ENCODE measurements around the gene MYLK3.
"Not testable (repeated sequence)": the region's sequence is repeated elsewhere in the genome, so short reads cannot be mapped to it uniquely, and the experiment has no call there.

Gene MYLK3

GRCh38 chr16:46689365-46690280 lies 58.5 kb downstream of the MYLK3 start, which contains the start of gene ORC6:
Gene ORC6 (plus strand): TSS chr16:46689659. CDS start chr16:46689706, 47 bp downstream.
- H3K27me3 ChIP-seq (ENCODE audit: insufficient read depth, low read length): no peaks in the 10 kb centered on the region
- no peaks in the 10 kb centered on the region for H3K9me3 ChIP-seq (ENCODE audit: low read length)
- H3K4me1 ChIP-seq (ENCODE audit: insufficient read depth, low read length): peaks cover 29% of the 10 kb centered on the region
- peak within 1 kb of the TSS; percentile 53 for H2AFZ ChIP-seq (ENCODE audit: low read depth, low read length)
- peak within 1 kb of the TSS; percentile 85 for H3K4me3 ChIP-seq (ENCODE audit: low read length)
- peaks cover 26% of the 10 kb centered on the region for H3K36me3 ChIP-seq (ENCODE audit: insufficient read depth, low read length)

DNA sequence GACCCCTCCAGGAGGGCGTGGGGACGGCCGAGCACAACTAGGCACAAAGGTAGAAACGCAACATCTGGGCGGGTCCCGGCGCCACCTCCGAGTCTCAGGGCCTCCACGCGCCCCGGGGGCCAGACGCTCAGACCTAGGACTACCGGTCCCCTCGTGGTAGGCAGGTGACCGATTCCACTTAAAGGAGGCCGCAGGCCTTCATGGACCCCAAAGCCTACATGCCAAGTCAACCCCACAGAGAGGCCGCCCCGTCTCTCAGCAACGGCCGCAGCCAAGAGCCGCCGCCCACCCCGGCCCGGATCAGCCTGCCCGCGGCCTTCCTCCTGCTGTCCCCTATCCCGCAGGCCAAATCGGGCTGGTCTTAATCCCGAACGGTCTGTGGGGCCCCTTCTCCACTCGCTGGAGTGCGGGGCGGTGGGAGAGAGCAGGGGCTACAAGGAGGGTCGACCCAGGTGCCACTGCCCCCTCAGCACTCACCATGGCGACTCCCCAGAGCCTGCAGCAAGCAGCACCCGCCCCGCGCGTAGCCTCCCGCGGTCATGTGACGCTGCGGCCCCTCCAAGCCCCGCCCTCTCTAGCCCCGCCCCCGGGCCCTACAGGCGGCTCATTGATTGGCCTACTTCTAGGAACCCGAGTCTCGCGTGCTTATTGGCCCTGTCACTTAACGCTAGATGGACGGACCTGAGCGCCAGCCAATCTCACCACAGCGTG lies 59.3 kb downstream of the MYLK3 start, which contains the start of gene VPS35:
VPS35 (minus strand) TSS at position 525 of the 711 bp plus-strand sequence; CDS start at position 480, 45 bp downstream.
- no peaks in the 10 kb centered on the region for H3K27me3 ChIP-seq (ENCODE audit: insufficient read depth, low read length)
- peak within 1 kb of the TSS; percentile 53 for H2AFZ ChIP-seq (ENCODE audit: low read depth, low read length)
- H3K36me3 ChIP-seq (ENCODE audit: insufficient read depth, low read length): peaks cover 26% of the 10 kb centered on the region
- H3K4me3 ChIP-seq (ENCODE audit: low read length): peak within 1 kb of the TSS; percentile 85
- H3K9me3 ChIP-seq (ENCODE audit: low read length): no peaks in the 10 kb centered on the region
- peaks cover 29% of the 10 kb centered on the region for H3K4me1 ChIP-seq (ENCODE audit: insufficient read depth, low read length)

DNA sequence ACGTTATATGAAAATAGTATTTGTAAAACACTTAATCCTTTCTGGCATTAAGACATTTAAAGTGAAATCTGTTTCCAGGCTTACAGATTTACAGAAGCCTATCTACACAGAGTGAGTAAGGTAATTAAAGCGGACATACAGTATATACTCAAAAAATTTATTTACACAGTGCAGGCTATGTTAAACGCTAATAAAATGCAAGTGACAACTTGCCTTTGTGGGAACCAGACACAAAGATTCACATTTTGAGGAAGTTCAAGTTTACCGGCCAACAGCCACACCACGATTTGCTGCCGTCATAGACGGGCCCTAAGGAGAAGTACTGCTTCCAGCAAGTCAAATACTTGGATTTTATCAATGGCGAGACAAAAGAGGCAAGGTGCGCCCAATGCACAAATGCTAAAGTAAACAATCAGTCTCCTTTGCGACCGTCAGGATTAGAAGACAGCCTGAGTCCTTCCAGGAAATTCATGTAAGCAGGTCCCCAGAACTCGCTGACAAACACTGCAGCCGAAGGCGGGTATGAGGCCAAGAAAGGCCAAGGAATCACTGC lies 60.0 kb downstream of the MYLK3 start:
- H3K4me1 ChIP-seq (ENCODE audit: insufficient read depth, low read length): peaks cover 29% of the 10 kb centered on the region
- H3K27me3 ChIP-seq (ENCODE audit: insufficient read depth, low read length): no peaks in the 10 kb centered on the region
- H3K36me3 ChIP-seq (ENCODE audit: insufficient read depth, low read length): peaks cover 24% of the 10 kb centered on the region
- H3K9me3 ChIP-seq (ENCODE audit: low read length): no peaks in the 10 kb centered on the region
- H2AFZ ChIP-seq (ENCODE audit: low read depth, low read length): peak overlapping the region; percentile 53
- H3K4me3 ChIP-seq (ENCODE audit: low read length): peak overlapping the region; percentile 85

DNA sequence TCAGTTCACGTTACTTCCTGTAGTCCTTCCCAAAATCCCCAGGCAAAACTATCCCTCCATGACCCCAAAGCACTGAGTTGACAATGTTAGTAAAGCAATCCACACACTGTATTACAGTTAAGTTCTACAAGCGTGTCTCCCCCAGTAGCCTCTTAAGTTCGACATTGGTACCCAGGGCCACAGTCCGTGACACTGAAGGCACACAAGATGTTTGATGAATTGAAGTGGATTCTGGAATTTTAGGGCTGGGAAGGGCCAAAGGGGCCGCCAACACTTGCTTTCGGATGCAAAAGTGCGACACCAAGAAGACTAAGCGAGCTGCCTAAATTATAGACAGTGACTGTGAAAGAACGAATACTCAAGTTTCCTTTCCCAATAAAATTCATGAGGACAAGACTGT lies 60.7 kb downstream of the MYLK3 start:
- Histone ChIP-seq H3K4me3 (ENCODE audit: low read length) (peak overlapping the region; percentile 85), H3K4me1 (ENCODE audit: insufficient read depth, low read length) (peaks cover 29% of the 10 kb centered on the region), H3K9me3 (ENCODE audit: low read length) (no peaks in the 10 kb centered on the region), H3K27me3 (ENCODE audit: insufficient read depth, low read length) (no peaks in the 10 kb centered on the region), H2AFZ (ENCODE audit: low read depth, low read length) (no peak overlapping the region), H3K36me3 (ENCODE audit: insufficient read depth, low read length) (peaks cover 21% of the 10 kb centered on the region)

GRCh38 chr16:46686815-46687473 lies 61.2 kb downstream of the MYLK3 start:
- peak overlapping the region; percentile 85 for H3K4me3 ChIP-seq (ENCODE audit: low read length)
- H3K36me3 ChIP-seq (ENCODE audit: insufficient read depth, low read length): peaks cover 19% of the 10 kb centered on the region
- H2AFZ ChIP-seq (ENCODE audit: low read depth, low read length): no peak overlapping the region

GRCh38 chr16:46681867-46682266 lies 66.3 kb downstream of the MYLK3 start:
- H3K4me1 ChIP-seq (ENCODE audit: insufficient read depth, low read length); H3K27me3 ChIP-seq (ENCODE audit: insufficient read depth, low read length); H2AFZ ChIP-seq (ENCODE audit: low read depth, low read length); H3K9me3 ChIP-seq (ENCODE audit: low read length); H3K4me3 ChIP-seq (ENCODE audit: low read length): not testable (repeated sequence)
- H3K36me3 ChIP-seq (ENCODE audit: insufficient read depth, low read length): peaks cover 45% of the 10 kb centered on the region

More at GRCh38 chr16:46686815-46687473, 61.2 kb downstream of the MYLK3 start:
- peaks cover 29% of the 10 kb centered on the region for H3K4me1 ChIP-seq (ENCODE audit: insufficient read depth, low read length)
- H3K27me3 ChIP-seq (ENCODE audit: insufficient read depth, low read length): no peaks in the 10 kb centered on the region
- H3K9me3 ChIP-seq (ENCODE audit: low read length): no peaks in the 10 kb centered on the region

GRCh38 chr16:46677943-46678342 lies 70.2 kb downstream of the MYLK3 start:
- peaks cover 62% of the 10 kb centered on the region for H3K36me3 ChIP-seq (ENCODE audit: insufficient read depth, low read length)
- H2AFZ ChIP-seq (ENCODE audit: low read depth, low read length); H3K4me3 ChIP-seq (ENCODE audit: low read length); H3K4me1 ChIP-seq (ENCODE audit: insufficient read depth, low read length); H3K27me3 ChIP-seq (ENCODE audit: insufficient read depth, low read length); H3K9me3 ChIP-seq (ENCODE audit: low read length): not testable (repeated sequence)

GRCh38 chr16:46673320-46674013 lies 74.7 kb downstream of the MYLK3 start:
- no peak overlapping the region for H3K4me3 ChIP-seq (ENCODE audit: low read length)
- no peaks in the 10 kb centered on the region for H3K4me1 ChIP-seq (ENCODE audit: insufficient read depth, low read length)
- peaks cover under 1% of the 10 kb centered on the region for H3K9me3 ChIP-seq (ENCODE audit: low read length)
- no peaks in the 10 kb centered on the region for H3K27me3 ChIP-seq (ENCODE audit: insufficient read depth, low read length)
- H3K36me3 ChIP-seq (ENCODE audit: insufficient read depth, low read length): peaks cover 74% of the 10 kb centered on the region
- no peak overlapping the region for H2AFZ ChIP-seq (ENCODE audit: low read depth, low read length)

GRCh38 chr16:46662123-46662522 lies 86.0 kb downstream of the MYLK3 start:
- H3K36me3 ChIP-seq (ENCODE audit: insufficient read depth, low read length): peaks cover 84% of the 10 kb centered on the region
- no peaks in the 10 kb centered on the region for H3K27me3 ChIP-seq (ENCODE audit: insufficient read depth, low read length)
- H3K9me3 ChIP-seq (ENCODE audit: low read length): no peaks in the 10 kb centered on the region
- no peaks in the 10 kb centered on the region for H3K4me1 ChIP-seq (ENCODE audit: insufficient read depth, low read length)
- no peak overlapping the region for H3K4me3 ChIP-seq (ENCODE audit: low read length)
- no peak overlapping the region for H2AFZ ChIP-seq (ENCODE audit: low read depth, low read length)

- Histone ChIP-seq H2AFZ (ENCODE audit: low read depth, low read length) (no peak overlapping the region), H3K27me3 (ENCODE audit: insufficient read depth, low read length) (no peaks in the 10 kb centered on the region), H3K4me1 (ENCODE audit: insufficient read depth, low read length) (no peaks in the 10 kb centered on the region), H3K36me3 (ENCODE audit: insufficient read depth, low read length) (peaks cover 69% of the 10 kb centered on the region), H3K4me3 (ENCODE audit: low read length) (no peak overlapping the region), H3K9me3 (ENCODE audit: low read length) (peaks cover 3% of the 10 kb centered on the region)
These were observed 89.2 kb downstream of the MYLK3 start for GRCh38 chr16:46658925-46659324.

Data from neuron (in vitro differentiated cells).